NCI-H526 treated with DMSO at 0.1 percent for 48 hours (cell line): Measurements from ENCODE around the gene VWDE.
"Not testable (repeated sequence)": the region's sequence is repeated elsewhere in the genome, so short reads cannot be mapped to it uniquely, and the experiment has no call there.

Experiments used
- DNase-seq: peaks from one replicate; lab custom pipeline; 2025; lab: John Stamatoyannopoulos, UW

The VWDE gene

DNA sequence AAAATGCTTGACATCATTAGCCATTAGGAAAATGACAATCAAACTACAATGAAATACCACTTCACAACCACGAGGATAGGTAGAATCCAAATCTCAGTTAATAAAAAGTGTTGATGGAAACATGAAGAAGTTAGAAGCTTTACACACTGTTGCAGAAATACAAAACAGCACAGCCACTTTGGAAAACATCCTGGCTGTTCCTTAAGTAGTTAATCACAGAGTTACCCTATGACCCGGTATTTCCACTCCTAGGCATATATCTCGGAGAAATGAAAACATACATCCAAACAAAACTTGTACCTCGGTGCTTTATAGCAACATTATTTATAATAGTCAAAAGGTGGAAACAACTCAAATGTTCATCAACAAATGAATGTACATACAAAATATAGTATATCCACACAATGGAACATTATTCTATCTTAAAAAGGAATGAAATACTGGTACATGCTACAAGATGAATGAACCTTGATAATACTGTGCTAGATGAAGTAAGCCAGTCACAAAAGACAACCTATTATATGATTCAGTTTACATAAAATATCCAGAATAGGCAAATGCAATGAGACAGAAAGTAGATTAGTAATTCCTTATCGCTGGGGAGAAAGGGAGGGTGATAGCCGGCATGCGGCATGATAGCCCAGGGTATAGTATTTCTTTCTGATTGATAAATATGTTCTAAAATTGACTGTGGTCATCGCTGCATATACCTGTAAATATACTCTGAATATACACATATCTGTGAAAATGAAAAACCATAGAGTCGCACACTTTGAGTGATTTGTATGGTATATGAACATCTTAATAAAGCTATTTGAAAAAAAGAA is 1.9 kb downstream of the VWDE start:
- DNase-seq: peak; percentile 79

DNA sequence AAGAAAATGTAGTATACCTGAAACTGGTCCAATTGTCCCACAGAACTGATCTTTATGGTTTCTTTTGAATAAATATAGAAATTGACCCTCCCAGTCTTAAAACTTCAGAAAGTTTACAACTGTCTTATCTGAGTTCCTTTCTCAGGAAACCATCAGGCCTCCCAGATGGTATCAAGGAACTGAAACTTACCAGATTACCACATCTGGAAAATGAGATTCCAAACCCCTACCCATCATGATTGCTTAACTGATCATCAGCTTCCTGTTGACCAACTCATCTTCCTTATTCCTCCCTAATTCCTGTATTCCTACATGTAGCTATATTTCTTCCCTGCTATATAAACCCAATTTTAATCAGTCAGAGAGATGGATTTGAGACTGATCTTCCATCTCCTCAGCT is 5.5 kb downstream of the VWDE start:
- no peak for DNase-seq

DNA sequence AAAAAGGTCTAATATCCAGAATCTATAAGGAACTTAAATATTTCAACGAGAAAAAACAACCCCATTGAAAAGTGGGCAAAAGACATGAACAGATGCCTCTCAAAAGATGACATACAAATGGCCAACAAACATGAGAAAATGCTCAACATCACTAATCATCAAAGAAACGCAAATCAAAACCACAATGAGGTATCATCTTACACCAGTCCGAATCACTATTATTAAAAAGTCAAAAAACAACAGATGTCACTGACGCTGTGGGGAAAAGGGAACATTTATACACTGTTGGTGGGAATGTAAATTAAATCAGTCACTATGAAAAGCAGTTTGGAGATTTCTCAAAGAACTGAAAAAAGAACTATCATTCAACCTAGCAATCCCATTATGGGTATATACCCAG is 6.0 kb downstream of the VWDE start:
- peak; percentile 27 for DNase-seq

DNA sequence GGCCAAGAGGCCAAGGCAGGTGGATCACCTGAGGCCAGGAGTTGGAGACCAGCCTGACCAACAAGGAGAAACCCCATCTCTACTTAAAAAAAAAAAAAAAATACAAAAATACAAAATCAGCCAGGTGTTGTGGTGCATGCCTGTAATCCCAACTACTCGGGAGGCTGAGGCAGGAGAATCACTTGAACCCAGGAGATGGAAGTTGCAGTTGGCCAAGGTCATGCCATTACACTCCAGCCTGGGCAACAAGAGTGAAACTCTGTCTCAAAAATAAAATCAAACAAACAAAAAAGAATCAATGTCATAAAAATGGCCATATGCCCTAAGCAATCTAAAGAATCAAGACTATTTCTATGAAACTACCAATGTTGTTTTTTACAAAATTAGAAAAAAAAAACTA is 7.0 kb downstream of the VWDE start:
- DNase-seq: not testable (repeated sequence)

DNA sequence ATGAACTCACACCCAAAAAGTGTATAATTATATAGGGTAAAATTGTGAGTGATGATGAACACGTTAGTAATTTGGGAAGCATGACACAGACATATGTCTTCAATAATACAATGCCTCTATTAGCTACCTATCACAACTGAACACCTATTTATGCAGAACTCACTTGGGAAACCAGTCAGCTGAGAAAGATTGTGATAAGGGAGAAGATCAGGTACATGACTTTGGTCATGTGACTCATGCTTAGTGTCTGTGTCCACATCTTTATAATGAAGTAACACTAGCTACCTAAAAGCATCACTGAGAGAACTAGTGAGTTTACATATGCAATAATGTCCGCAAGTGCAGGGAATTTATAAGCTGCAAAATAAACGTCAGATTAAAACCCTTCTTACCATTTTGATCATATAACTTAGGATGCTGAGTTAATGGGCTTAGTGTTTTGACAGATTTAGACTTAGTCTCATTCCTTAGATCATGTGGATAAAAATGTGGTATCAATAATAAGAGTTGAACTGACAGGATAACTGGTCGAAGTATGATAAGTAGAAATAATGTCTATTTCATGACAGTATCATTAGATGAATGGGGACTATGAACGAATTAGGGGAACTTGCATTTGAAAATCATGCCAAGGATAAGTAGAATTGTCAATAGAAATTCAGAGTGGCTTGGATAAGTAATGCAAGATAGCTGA is 11.6 kb downstream of the VWDE start:
- DNase-seq: peak; percentile 43

DNA sequence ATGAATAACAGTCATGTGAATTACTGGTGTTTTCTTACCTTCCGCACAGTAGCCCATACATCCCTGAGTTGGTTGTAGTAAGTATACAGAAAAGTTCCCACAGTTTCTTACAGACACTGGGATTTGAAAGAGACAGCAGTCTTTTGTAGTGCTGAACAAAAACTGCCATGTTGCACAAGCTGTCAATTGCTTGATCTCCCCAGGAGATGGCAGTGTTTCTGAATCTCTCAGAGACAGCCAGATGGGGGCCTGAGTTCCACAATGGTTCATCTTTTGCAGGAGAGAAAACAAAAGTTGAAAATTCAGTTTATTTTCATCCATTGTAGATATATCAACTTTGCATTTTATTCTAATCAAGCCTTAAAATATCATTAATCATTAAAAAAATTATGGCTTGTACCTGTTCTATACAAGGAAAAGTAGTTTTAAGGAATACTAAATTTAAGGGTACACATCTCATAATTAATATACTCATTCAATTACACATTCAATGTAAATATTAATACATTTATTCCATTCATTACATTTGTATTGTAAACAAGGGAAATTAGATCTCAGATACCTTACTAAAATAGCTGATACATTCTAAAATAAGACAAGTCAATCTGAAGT is 14.5 kb downstream of the VWDE start:
- peak; percentile 32 for DNase-seq

DNA sequence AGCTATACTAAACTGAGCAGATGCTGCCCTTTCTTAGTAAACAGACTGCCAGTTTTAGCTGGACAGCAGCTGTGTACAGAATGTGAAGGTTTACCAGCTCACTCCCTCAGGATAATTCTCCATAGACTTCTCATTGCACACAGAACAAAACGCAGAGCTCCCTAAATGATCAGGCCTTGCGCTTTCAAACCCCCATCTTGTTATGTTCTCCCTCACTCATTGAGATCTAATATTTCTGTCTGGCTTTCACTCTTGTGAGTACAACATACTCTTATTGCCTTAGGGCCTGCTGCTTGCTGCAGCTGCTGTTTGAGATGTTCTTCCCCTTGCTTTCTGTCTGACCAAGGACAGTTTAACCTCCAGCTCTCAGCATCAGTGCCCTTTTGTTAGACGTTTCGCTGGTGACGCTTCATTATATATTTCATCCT is 17.3 kb downstream of the VWDE start:
- DNase-seq: no peak

DNA sequence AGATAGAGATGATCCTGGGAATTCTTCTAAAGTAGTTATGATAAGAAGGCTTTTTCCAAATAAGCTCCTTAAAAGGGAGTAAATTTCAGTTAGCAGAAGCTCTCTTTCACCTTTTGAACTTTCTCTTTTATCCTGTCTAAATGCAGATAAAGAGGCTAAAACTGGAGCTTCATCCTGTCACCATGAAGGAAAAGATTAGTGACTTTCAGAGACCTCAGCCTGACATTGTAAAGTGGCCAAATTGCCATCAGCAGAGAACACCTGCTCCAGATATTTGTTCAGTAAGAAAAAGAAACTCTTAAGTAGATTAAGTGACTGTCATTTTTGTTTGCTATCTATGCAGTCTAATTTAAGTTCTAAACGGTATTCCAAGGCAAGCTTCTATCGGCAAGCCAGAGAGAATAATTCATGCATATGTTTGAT is 18.3 kb downstream of the VWDE start:
- no peak for DNase-seq

DNA sequence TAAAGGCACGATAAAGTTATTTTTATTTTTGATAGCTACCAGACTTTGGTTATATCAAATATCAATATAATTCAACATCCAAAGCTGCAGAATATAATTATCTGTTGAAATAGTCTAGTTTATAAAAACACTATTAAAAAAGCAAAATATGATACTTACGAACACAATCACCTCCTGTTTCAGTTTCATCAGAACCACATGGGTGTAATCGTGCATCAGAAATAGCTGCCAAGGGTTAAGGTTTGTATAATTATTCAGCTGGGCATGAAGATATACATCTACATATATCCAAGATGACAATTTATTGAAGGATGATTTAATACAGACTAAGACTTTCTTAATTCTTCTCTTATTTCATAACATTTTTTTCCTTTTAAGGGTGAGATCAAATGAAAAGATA is 20.3 kb downstream of the VWDE start:
- DNase-seq: no peak

DNA sequence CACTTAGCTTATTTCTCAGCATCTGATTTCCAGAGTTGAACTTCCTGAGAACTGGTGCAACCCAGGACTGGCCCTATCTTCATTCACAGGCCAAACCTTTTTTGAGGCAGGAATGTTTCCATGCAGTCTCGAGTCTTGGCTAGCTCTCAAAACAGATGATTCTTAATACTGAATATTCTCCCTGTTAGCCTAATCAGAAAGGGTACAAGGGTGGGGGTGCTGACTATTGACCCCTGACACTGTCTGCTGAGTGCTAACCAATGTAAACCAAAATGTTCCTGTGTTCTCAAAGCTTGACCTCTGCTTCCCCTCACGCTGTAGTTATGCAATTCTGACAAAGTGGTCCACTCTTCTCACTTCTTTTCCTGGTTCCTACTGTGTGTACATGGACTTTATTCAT is 25.3 kb downstream of the VWDE start:
- no peak for DNase-seq

DNA sequence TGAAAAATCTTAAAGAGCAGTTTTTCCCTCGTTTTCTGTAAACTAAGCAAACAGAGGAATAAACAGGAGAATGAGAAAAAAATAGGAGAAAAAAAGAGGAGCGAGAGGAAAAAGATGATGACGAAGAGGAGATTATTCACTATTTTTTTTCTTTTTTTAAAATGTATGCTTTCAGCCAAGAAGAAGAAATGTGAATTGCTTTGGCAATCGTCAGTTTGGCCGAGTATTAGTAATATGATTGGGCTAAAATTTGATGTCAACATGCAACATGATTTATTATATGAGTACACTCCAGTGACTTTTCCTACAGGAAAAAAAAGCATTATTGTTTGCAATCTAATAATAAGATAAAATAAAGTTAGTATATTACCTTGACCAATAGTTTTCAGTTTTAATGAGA is 26.3 kb downstream of the VWDE start:
- DNase-seq: no peak

DNA sequence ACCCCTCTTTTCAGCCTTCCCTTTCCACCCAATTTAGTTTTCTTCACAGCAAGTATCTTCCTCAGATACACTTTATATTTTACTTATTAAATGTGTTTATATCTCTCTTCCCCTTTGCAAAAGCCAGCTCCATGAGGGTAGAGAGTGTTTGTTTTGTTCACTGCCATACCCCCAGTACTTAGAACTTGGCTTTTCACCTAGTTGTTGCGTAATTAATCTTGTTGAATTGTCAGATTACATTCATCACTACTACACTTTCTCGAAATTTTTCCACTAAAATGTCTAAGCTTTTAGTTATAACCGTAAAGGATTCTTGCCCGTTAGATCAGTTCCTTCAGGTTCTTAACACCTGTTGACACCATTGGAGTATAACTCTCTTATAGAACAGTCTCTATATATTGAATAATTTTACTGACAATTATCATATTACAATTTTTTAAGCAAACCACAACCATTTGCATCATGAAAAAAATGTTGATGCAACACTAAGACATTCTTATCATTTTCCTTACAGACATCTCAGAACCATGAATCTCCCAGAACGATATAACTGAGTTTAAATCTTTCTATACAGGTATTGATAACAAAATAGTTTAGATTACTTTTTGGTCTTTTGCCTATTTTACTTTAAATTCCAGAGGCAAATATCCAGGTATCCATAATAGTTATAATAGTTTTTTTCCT is 29.9 kb downstream of the VWDE start:
- no peak for DNase-seq

DNA sequence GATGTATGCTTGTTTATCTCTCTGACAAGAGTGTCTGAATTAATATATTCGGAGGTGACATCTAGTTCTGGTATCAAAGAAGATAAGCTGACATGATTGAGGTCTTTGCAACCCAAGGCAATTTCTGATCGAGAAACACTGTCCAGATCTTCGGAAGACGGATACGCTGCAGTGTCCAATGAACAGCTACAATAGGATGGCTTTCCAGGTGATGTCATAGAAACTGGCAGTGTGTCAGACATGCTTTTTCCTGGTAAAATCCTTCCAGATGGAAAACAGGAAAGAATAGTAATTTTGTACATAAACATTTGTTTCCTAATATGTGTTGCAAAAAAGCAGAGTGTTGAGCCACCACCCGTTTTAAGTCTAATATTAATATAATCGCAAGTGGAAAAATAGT is 33.4 kb downstream of the VWDE start:
- no peak for DNase-seq

DNA sequence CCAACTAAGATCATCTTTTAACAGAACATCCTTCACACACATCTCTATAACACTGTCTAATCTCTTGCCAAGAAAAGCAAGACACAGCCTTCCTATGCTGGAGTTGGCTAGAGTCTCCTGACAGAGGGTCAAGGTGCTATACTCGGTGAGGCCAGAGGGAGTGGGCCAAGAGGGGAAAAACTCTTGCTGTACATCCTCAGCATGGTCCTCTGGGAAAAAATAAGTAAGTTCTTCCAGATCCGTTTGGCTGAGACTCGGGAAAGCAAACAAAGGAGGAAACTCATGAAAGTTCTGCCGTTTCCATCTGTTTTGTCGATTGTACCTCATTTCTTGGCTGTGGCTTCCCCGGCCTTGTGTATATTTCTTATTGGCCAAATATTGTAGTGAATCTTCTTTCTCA is 33.9 kb downstream of the VWDE start:
- DNase-seq: no peak

DNA sequence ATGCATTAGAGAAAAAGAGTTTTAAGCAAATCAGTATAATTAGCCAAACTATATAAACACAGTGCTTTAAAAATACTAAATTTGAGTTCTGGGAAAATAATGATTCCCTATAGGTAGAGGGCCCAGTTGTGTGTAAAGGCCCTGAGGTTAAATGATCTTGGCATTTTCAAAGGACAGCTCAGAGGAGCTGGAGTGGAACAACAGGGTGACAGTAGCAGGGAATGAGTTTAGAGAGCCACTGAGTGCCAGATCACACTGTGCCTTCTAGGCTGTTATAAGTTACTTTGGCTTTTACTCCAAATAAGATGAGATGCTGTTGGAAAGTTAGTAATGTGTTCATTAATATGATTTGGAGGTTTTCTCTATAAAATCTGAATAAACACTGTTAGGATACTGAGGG is 34.6 kb downstream of the VWDE start:
- DNase-seq: no peak

DNA sequence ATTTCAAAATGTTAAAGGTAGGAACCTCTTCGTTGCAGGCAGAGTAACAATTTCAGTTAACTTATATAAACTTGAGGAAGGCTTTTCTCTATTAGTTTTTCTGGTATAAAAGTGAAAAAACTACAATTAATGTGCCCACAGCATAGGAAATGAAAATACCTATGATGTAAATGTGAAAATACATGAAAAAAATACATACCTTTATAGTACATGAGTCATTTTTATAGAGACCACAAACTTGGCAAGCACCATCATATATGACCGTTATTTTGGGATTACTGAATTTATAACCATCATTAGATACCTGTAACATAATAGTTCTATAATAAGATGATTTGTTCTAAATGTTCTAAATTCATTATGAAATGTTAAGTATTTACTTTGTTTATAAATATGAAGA is 42.7 kb downstream of the VWDE start:
- no peak for DNase-seq

DNA sequence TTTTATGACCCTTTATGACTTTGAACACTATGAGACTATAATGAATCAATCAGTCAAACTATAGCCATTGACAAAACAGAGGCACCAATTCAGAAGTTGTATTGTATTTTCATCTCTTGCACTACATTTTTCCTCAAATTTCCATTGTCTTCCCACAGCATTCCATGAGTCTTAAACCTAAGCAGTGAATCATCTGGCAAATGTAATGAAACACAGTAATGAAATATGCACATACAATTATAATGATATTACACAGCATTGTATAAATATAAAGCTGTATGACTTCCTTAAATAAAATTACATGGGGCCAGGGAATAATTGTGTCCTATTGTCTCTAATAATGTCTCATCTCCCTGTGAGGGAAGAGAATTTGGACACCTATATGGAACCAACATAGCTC is 45.0 kb downstream of the VWDE start:
- no peak for DNase-seq

DNA sequence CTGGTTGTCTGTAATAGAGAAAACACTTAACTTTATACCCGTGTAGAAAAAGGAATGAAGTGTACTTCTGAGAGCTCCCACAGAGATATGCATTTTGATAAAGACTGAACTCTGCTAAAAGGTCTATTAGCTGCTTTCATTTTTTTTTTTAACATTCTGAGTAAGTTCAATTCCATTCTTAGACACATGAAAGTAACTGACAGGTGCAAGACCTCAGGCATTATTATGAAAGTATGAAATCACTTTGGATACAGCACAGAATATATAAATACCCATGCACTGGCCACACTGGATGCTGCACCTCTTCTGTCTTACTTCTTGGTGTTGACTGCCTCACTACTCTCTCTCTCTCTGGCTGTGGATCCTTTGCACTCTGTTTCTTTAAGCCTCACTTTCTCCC is 46.2 kb downstream of the VWDE start:
- DNase-seq: no peak

DNA sequence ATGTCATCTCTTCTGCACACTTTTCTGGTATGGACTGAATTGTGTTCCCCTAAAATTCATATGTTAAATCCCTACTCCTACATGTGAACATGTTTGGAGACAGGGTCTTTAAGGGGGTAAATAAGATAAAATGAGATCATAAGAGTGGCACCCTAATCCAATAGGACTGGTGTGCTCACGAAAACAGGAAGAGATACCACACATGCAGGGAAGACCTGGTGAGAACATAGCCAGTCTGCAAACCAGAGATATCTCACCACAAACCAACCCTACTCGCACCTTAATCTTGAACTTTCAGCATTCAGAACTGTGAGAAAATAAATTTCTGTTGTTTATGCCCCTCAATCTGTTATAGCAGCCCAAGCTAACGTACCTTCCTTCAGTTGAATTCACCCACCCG is 51.8 kb downstream of the VWDE start:
- no peak for DNase-seq

DNA sequence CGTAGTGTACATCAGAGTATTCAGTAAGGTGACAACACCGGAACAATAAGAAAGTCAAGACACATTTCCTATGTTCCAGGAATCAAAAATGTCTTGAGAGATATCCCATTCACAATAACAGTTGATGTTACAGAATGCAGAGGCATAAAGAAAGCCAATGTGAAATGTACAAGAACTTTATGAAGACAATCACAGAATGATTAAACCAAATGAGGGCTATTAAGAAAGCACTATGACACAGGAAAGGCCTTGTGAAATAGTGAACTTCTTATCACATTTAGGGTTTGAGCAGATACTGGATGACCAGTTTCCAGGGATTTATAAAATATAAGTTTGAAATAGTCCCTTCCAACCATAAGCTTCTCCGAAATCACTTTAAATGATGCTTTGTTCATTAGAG is 52.7 kb downstream of the VWDE start:
- DNase-seq: no peak

DNA sequence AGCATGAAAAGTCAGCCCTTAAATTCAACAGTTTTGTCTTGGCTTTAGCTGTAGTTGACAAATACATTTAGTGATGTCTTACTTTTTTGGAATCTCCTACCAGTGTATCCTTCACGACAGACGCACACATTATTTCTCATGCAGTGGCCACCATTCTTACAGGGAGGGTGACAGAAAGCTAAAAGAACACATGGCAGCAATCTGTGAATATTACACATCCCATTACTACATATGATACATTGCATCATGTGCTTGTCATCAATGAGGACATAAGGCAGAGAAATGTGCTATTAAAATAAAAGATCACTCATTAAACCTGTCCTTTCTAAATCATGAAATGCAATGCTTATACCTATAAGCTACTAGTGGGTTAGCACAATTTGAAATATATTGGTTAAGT is 66.6 kb downstream of the VWDE start:
- DNase-seq: no peak

DNA sequence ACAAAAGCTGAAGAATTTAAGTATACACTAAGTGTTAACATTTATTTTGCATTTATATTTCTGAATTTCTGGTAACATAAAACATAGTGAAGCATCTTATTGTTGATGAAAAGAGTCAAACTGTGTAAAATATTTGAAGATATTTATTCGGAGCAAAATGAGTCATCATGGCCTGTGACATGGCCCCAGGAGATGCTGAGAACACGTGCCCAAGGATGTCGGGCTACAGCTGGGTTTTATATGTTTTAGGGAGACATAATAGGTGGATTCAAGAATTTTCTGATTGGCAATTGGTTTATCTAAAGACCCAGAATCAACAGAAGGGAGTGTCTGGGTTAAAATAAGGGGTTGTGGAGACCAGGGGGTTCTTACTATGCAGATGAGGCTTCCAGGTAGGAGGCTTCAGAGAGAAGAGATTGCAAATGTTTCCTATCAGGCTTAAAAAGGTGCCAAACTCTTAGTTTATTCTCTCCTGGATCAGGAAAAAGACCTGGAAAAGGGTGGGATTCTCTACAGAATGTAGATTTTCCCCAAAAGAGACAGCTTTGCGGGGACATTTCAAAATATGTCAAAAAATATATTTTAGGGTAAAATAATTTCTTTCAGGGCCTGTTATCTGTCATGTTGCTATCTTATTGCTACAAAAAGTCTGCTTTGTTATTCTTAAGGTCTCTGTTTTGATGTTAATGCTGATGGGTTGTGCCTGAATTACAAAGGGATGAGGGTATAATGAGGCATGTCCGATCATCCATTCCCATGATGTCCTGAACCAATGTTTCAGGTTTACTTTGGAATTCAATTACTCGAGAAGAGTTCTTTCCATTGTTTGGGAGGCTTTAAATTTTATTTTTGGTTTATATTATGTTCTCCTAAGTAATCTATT is 74.5 kb downstream of the VWDE start:
- no peak for DNase-seq
